Activated T-helper 2 cell treated with anti-CD3 and anti-CD28 coated beads, Interferon-gamma antibody, Interleukin-2, Interleukin-4, amounts not matched to agents 10 μg/mL and 5 μg/mL and 100 μg/mL, durations not matched to agents 14 hours and 24 hours and 36 hours (primary cell): ENCODE results near the gene UAP1L1. TPM values are rescaled to one million over a fixed set of nuclear protein-coding genes. Genes with fewer than 3 reads are reported as not detected.

Experiments
- DNase-seq: peaks from one replicate; pipeline ENCODE4 v3.0.0; 2021; ENCODE audit warnings: low spot score
- H3K27ac Mint-ChIP-seq: one replicate; pipeline ENCODE4 v1.8.0; 2021; ENCODE audit warnings: mixed read lengths
- H3K27me3 Mint-ChIP-seq: one replicate; pipeline ENCODE4 v1.8.0; 2021; ENCODE audit warnings: low read depth, mixed read lengths
- H3K36me3 Mint-ChIP-seq: one replicate; pipeline ENCODE4 v1.8.0; 2021; ENCODE audit warnings: low read depth, mixed read lengths
- H3K4me1 Mint-ChIP-seq: one replicate; pipeline ENCODE4 v1.8.0; 2021; ENCODE audit warnings: low read depth, mixed read lengths
- H3K4me3 Mint-ChIP-seq: one replicate; pipeline ENCODE4 v1.8.0; 2021; ENCODE audit warnings: low read depth, mild to moderate bottlenecking, moderate library complexity, mixed read lengths
- H3K9me3 Mint-ChIP-seq: one replicate; pipeline ENCODE4 v1.8.0; 2021; ENCODE audit warnings: mixed read lengths
- intact Hi-C: fragments of 100-400 bp; cut with micrococcal nuclease; formaldehyde crosslinking; loops from one replicate; pipeline ENCODE4 v1.15.1; 2023
- total RNA-seq: library from RNA; stranded (reverse); gene quantifications from 2 replicates; pipeline ENCODE4 v1.2.3, GENCODE V29; 2022

UAP1L1 gene
- total RNA-seq, 1 donor from 2014 or later, result 20.0 TPM

DNA sequence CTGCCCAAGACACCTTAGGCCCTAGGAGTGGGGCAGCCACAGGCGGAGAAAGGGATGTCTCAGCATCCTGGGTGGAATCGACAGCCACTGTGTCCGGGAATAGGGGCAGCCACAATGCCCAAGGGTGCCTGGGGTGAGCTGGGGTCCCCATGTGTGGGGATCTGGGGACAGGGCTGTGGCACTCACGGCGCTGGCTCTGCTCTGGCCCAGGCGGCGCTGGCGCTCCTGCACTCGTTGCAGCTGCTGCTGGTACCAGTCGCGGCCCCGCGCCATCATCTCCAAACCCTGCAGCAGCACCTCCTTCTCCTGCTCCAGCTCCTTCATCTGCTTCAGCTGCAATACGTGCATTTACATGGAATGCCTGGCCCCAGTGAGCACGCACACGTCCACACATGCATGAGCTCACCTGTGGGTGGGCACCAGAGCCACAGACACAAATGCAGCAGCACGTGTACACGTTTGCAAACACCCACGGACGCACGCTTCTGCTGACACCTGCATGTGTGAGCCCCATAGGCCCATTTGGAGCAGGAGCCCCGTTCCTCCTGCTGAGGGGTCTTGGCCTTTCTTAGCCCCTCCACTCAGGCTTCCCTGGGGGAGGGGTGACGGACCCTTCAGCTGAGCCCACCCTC lies 11.9 kb upstream of the UAP1L1 start:
- H3K4me3 Mint-ChIP-seq, result no peak overlapping the region
- peaks cover 4% of the 10 kb centered on the region for H3K36me3 Mint-ChIP-seq
- no peak for DNase-seq
- H3K27me3 Mint-ChIP-seq, result no peaks in the 10 kb centered on the region
- H3K4me1 Mint-ChIP-seq, result peaks cover 10% of the 10 kb centered on the region
- H3K27ac Mint-ChIP-seq, result no peak overlapping the region
- H3K9me3 Mint-ChIP-seq, result no peaks in the 10 kb centered on the region
- intact Hi-C loops, result no loop called here

- DNase-seq, result no peak
- no peaks in the 10 kb centered on the region for H3K27me3 Mint-ChIP-seq
- intact Hi-C loops, result no loop called here
- H3K27ac Mint-ChIP-seq, result no peak overlapping the region
- no peaks in the 10 kb centered on the region for H3K9me3 Mint-ChIP-seq
- peaks cover 15% of the 10 kb centered on the region for H3K4me1 Mint-ChIP-seq
- H3K36me3 Mint-ChIP-seq, result peaks cover 4% of the 10 kb centered on the region
- H3K4me3 Mint-ChIP-seq, result no peak overlapping the region
Observed at GRCh38 chr9:137066096-137066861, 11.0 kb upstream of the UAP1L1 start.

DNA sequence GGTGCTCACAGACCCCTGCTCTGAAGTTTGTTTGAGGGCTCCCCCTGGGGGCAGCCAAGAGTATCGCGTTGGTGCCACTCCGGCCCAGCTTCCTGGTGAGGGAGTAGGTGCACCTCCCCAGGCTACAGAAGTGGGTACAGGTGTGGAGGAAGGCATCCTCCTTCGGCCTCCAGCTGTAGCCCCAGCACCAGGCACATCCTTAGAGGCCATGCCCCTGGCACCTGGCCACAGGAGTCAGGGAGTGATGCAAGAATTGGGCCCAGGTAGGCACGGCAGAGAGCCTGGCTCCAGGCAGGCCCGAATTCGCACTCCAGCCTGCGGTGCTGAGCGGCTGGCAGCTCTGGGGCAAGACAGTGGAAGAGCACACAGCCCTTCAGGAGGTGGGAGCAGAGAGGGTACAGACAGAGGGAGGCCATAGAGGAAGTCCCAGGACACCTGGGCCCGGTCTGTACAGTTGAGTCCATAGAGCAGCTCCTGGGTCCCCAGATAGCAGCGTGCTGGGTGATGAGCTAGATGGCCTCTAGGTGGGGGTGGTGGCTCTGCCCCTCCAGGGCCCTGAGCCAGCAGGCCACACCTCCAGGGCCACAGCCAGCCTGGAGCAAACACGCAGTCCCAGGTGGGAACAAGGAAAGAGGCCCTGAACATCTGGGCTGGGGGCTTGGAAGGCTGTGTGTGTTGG lies 9.3 kb upstream of the UAP1L1 start:
- H3K9me3 Mint-ChIP-seq, result no peaks in the 10 kb centered on the region

GRCh38 chr9:137068539-137069507 lies 8.5 kb upstream of the UAP1L1 start:
- no peaks in the 10 kb centered on the region for H3K27me3 Mint-ChIP-seq
- intact Hi-C loops, result no loop called here
- peaks cover 20% of the 10 kb centered on the region for H3K4me1 Mint-ChIP-seq
- peaks cover 4% of the 10 kb centered on the region for H3K36me3 Mint-ChIP-seq
- no peak for DNase-seq
- H3K9me3 Mint-ChIP-seq, result no peaks in the 10 kb centered on the region
- H3K4me3 Mint-ChIP-seq, result peak overlapping the region; percentile 70
- H3K27ac Mint-ChIP-seq, result no peak overlapping the region

More for the DNA sequence above, 9.3 kb upstream of the UAP1L1 start:
- H3K36me3 Mint-ChIP-seq, result peaks cover 4% of the 10 kb centered on the region
- peak overlapping the region; percentile 50 for H3K27ac Mint-ChIP-seq
- peak; percentile 86 for DNase-seq
- H3K4me1 Mint-ChIP-seq, result peaks cover 20% of the 10 kb centered on the region
- no peaks in the 10 kb centered on the region for H3K27me3 Mint-ChIP-seq
- intact Hi-C loops, result no loop called here
- H3K4me3 Mint-ChIP-seq, result peak overlapping the region; percentile 65

DNA sequence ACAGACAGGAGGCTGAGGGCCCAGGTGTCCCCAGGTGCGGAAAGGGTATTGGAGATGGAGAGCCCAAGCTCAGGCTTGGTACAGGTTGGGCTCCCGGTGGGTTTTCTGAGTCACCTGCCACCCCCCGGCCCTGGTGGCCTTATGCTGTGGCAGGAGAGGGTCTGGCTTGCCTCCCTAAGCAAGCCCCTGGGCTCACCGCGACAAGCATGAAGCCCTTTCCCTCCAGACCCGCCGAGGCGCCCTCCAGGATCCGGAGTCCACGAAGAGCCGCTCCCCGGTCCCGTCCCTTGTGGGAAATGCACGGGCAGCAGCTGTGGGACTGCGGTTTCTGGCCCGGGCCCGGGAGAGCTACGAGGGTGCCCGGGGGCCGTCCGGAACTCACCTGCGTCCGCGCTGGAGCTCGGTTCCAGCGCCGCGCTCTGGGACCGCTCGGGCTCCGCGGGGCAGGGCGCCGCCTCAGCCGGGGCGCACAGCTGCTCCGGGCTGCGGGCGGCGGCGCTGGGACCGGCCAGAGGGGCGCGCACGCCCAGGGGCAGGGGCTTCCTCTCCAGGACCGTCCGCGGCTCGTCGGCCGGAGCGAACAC lies 7.7 kb upstream of the UAP1L1 start:
- Mint-ChIP-seq H3K4me3 (peak overlapping the region; percentile 70), H3K36me3 (no peaks in the 10 kb centered on the region), H3K27ac (no peak overlapping the region), H3K27me3 (no peaks in the 10 kb centered on the region), H3K4me1 (peaks cover 18% of the 10 kb centered on the region), H3K9me3 (no peaks in the 10 kb centered on the region)
- no peak for DNase-seq
- intact Hi-C loops, result loop anchor here (1.0 kb wide), 2 partner anchors 17 to 23 kb away; partner anchors contain the start of genes MAN1B1 and NPDC1

GRCh38 chr9:137070201-137070905 lies 7.0 kb upstream of the UAP1L1 start, which contains the start of gene SAPCD2:
SAPCD2 (minus strand) TSS chr9:137070557; CDS start chr9:137070460, 97 bp downstream.
- peak; percentile 87 for DNase-seq
- Mint-ChIP-seq H3K27ac (peak within 1 kb of the TSS; percentile 72), H3K27me3 (no peaks in the 10 kb centered on the region), H3K4me3 (peak within 1 kb of the TSS; percentile 83), H3K4me1 (peaks cover 18% of the 10 kb centered on the region), H3K9me3 (no peaks in the 10 kb centered on the region), H3K36me3 (no peaks in the 10 kb centered on the region)
- intact Hi-C loops, result loop anchor here (1.0 kb wide), 2 partner anchors 16 to 24 kb away; partner anchors contain the start of genes MAN1B1 and NPDC1

DNA sequence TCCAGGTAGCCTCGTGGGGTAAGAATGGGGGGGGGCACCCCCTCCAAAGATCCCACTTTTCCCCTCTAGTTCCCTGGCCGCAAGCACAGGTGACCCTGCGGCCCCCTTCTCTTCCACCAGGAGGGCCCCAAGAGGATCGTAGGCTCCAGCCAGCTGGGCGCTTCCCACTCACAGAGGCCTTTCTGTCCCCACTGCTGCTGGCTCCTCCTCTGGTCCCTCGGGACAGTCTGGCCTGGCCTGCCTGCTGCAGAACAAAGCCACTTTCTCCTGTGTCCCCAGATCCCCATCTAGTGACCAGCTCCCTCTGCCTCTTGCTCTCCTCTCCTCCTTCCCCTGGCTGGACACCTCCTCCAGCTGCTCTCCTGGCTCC lies 6.4 kb upstream of the UAP1L1 start:
- peak overlapping the region; percentile 83 for H3K4me3 Mint-ChIP-seq
- H3K27me3 Mint-ChIP-seq, result no peaks in the 10 kb centered on the region
- peak overlapping the region; percentile 72 for H3K27ac Mint-ChIP-seq
- intact Hi-C loops, result loop anchor here (1.0 kb wide), 2 partner anchors 15 to 25 kb away; partner anchors contain the start of genes MAN1B1 and NPDC1
- DNase-seq, result no peak
- no peaks in the 10 kb centered on the region for H3K9me3 Mint-ChIP-seq
- no peaks in the 10 kb centered on the region for H3K36me3 Mint-ChIP-seq
- peaks cover 18% of the 10 kb centered on the region for H3K4me1 Mint-ChIP-seq

- intact Hi-C loops, result no loop called here
- Mint-ChIP-seq H3K27me3 (no peaks in the 10 kb centered on the region), H3K9me3 (no peaks in the 10 kb centered on the region), H3K27ac (peak overlapping the region; percentile 72), H3K36me3 (no peaks in the 10 kb centered on the region), H3K4me1 (peaks cover 18% of the 10 kb centered on the region), H3K4me3 (peak overlapping the region; percentile 83)
- DNase-seq, result no peak
Observed at GRCh38 chr9:137071282-137071681, 6.0 kb upstream of the UAP1L1 start.

DNA sequence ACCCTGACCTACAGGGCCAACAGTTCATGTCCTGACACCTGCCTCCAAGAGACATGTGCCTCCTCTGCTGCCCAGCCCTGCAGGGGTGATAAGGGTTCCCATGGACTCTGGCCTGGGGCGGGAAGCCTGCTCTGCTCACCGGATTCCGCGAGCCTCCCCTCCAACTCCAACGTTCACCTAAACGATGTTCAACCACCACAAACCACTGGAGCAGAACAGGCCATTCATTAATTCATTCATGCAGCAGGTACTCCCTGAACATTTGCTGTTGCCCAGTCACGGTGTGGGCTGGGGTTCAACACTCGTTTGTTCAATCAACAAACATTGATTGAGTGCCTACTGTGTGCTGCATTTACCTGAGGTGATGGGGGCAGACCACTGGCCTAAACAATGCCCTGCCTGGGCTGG lies 3.3 kb upstream of the UAP1L1 start:
- Mint-ChIP-seq H3K27ac (no peak overlapping the region), H3K36me3 (no peaks in the 10 kb centered on the region), H3K4me1 (peaks cover 11% of the 10 kb centered on the region), H3K27me3 (no peaks in the 10 kb centered on the region), H3K9me3 (no peaks in the 10 kb centered on the region), H3K4me3 (no peak overlapping the region)
- intact Hi-C loops, result no loop called here
- no peak for DNase-seq

DNA sequence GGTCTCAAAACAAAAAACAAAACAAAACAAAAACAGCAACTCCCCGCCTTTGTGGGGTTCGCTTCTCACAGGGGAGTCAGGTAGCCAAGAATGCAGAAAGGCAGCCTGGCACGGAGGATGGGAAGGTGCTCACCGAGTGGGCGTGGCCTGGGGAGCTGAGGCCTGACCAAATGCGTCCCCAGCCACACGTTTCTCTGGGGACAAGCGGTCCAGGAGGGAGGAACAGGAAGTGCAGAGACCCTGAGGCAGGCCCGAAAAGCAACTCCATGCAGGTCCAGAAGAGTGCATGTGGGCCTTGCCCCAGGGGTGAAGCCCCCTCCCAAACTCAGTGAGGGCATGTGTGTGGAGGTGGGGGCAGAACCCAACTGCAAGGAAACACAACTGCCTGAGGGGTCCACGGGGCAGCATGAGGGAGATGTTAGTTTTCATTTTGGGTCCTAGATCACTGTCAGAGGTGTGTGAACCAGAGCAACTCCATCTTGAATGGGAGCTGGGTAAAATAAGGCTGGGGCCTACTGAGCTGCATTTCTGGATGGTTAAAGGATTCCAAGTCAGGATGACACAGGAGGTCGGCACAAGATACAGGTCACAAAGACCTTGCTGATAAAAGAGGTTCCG lies 2.6 kb upstream of the UAP1L1 start:
- peak overlapping the region; percentile 52 for H3K4me3 Mint-ChIP-seq

GRCh38 chr9:137075275-137075775 lies 2.0 kb upstream of the UAP1L1 start:
- H3K27me3 Mint-ChIP-seq, result no peaks in the 10 kb centered on the region
- intact Hi-C loops, result no loop called here
- H3K36me3 Mint-ChIP-seq, result peaks cover 6% of the 10 kb centered on the region
- no peaks in the 10 kb centered on the region for H3K9me3 Mint-ChIP-seq
- DNase-seq, result no peak
- H3K4me3 Mint-ChIP-seq, result no peak overlapping the region
- peaks cover 11% of the 10 kb centered on the region for H3K4me1 Mint-ChIP-seq
- H3K27ac Mint-ChIP-seq, result no peak overlapping the region

More for the DNA sequence above, 2.6 kb upstream of the UAP1L1 start:
- no peaks in the 10 kb centered on the region for H3K9me3 Mint-ChIP-seq
- H3K27me3 Mint-ChIP-seq, result no peaks in the 10 kb centered on the region
- intact Hi-C loops, result no loop called here
- peaks cover 2% of the 10 kb centered on the region for H3K36me3 Mint-ChIP-seq
- H3K27ac Mint-ChIP-seq, result no peak overlapping the region
- H3K4me1 Mint-ChIP-seq, result peaks cover 11% of the 10 kb centered on the region
- no peak for DNase-seq
